Gastroesophageal sphincter (tissue), 3 donors: ENCODE measurements around the gene VPS35.

Source experiments
- EP300 ChIP-seq: sonication (generic); formaldehyde crosslinking; IDR thresholded peaks from one replicate; pipeline ENCODE4 v1.6.1; 2017; ENCODE audit warnings: antibody characterized with exemption, mild to moderate bottlenecking
- POLR2AphosphoS5 ChIP-seq: sonication (generic); formaldehyde crosslinking; IDR thresholded peaks from one replicate; pipeline ENCODE4 v1.6.1; 2017; ENCODE audit warnings: antibody characterized with exemption
- TF ChIP-seq, protein P1 (sequence below), 4 experiments: fragments of 200-600 bp in 2 of 4; fragments of 450-650 bp in 2 of 4; sonication (generic) in 1 of 4; IDR thresholded peaks; one replicate each; pipeline ENCODE4 v1.5.1; 2017 to 2019; ENCODE audit warnings: antibody characterized with exemption in 4 of 4, mild to moderate bottlenecking in 2 of 4, moderate library complexity in 2 of 4

DNA sequence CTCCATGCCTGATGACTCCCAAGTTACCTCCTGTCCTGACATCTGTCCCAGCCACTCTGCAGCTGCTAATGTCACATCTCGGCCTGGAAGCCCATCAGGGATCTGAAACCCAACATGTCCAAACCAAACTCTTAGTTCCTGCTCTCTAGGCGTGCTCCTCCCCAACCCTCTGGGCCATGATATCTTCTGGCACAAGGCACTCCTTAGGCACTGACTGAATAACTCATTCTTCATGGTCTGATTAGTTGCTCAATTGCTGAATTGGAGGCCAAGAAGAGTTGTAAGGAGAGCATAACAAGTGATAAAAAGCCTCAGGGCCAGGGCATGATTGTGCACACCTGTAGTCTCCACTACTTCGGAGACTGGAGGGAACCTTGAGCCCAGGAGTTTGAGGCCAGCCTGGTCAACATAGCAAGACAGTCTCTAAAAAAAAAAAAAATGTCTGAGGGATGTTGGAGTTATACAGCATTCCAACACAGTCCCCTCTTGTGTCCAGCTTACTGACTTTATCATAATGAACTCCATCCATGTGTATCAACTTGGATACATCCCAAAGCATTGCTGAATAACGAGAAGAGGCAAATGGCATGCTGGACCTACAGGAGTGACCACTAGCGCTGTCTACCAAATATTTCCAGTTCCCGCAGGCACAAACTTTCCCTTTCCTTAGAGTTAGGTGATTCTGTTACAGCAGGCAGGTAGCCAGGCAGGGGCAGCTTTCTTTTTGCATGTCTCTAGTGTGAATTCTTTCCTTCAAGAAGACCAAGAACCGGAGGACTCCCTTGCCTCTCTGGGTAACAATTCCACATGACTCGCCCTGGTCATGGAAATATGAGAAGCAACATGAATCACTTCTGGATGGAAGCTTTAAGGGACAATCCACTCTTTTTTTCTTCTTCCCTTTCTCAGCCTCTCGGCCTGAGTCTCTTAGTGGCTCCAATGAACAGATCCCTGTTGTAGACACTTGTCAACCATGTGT is 49.7 kb downstream of the VPS35 start:
- TF ChIP-seq POLR2AphosphoS5: no peak
- TF ChIP-seq, protein P1, sequence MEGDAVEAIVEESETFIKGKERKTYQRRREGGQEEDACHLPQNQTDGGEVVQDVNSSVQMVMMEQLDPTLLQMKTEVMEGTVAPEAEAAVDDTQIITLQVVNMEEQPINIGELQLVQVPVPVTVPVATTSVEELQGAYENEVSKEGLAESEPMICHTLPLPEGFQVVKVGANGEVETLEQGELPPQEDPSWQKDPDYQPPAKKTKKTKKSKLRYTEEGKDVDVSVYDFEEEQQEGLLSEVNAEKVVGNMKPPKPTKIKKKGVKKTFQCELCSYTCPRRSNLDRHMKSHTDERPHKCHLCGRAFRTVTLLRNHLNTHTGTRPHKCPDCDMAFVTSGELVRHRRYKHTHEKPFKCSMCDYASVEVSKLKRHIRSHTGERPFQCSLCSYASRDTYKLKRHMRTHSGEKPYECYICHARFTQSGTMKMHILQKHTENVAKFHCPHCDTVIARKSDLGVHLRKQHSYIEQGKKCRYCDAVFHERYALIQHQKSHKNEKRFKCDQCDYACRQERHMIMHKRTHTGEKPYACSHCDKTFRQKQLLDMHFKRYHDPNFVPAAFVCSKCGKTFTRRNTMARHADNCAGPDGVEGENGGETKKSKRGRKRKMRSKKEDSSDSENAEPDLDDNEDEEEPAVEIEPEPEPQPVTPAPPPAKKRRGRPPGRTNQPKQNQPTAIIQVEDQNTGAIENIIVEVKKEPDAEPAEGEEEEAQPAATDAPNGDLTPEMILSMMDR (IDR thresholded peaks at IDR 0.05): no peak
- no peak for TF ChIP-seq EP300
